Measurements from ENCODE around the gene ADGRL2. TPM values are rescaled to one million over a fixed set of nuclear protein-coding genes. Genes with fewer than 3 reads are reported as not detected.

The ADGRL2 gene
- polyA plus RNA-seq (2013, experiment 1 of 2), result 118 TPM
- 126 TPM for polyA plus RNA-seq (2013, experiment 2 of 2)

DNA sequence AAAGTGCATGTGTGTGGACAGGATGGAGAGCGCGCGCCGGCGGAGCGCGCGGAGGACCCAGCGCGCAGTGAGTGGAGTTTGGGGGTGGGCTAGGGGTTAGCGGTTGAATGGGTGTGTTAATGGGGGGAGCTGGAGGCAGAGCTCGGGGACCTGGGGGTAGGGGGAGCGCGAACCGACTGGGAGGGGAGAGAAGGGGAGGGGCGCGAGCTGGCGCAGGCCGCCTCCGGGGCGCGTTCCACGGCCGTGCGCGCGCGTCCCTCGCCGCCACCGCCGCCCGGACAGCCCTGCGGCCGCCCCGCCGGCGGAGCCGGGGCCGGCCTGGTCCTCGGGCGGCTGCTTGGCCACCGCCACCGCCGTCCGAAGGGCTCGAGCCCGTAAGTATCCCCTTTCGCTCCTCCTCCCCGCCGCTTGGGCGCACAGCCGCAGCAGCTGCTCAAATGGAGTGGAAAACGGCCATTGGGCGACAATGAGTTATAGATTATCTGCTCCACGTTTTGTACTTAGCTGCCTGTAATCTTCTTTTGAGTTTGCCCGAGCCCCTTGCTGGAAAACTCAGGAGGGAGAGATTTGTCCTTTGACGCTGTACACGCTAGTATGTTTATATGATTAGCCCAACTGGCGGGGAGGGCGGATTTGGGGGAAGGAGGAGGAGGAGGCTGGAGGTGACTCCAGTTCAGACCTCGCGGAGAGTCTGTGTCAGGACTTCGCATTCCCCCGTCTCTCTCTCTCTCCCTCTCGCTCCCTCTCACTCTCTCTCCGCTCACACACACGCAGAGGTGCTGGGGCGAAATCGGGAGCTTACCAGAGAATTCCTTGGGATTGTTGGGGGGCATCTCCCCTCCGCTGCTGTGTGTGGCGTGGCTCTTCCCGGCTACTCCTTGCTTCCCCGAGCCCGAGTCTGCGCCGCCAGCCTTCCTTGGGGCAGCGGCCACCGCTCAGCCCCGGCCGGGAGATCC, at the start of gene ADGRL2:
TSS of gene ADGRL2 (plus strand) at position 240 of the 956 bp plus-strand sequence. CDS start 36,051 bp downstream, outside the sequence.
- Histone ChIP-seq H3K9ac (ENCODE audit: low read depth, low read length) (peak within 1 kb of the TSS; percentile 81), H3K27me3 (ENCODE audit: insufficient read depth, low read length) (no peaks in the 10 kb centered on the region), H3K27ac (ENCODE audit: low read depth, low read length) (peak within 1 kb of the TSS; percentile 91), H3K4me1 (ENCODE audit: insufficient read depth, low read length) (peaks cover 50% of the 10 kb centered on the region), H3K36me3 (ENCODE audit: insufficient read depth, low read length) (no peaks in the 10 kb centered on the region), H3K9me3 (ENCODE audit: insufficient read depth, low read depth, low read length) (no peaks in the 10 kb centered on the region), H3K4me3 (ENCODE audit: low read length) (peak within 1 kb of the TSS; percentile 99)
- under 1% methylated on average over 79 of the region's 81 CpGs for WGBS

GRCh38 chr1:81752840-81753239, 47.9 kb upstream of the ADGRL2 start:
- Histone ChIP-seq H3K4me3 (ENCODE audit: low read length) (no peak overlapping the region), H3K9ac (ENCODE audit: low read depth, low read length) (no peak overlapping the region), H3K9me3 (ENCODE audit: insufficient read depth, low read depth, low read length) (no peaks in the 10 kb centered on the region), H3K36me3 (ENCODE audit: insufficient read depth, low read length) (no peaks in the 10 kb centered on the region), H3K27ac (ENCODE audit: low read depth, low read length) (no peak overlapping the region), H3K27me3 (ENCODE audit: insufficient read depth, low read length) (no peaks in the 10 kb centered on the region), H3K4me1 (ENCODE audit: insufficient read depth, low read length) (peaks cover 6% of the 10 kb centered on the region; the same call in 1 of the 2 replicates)
- 81% methylated on average over 2 of the region's 2 CpGs for WGBS

GRCh38 chr1:81754424-81754823, 46.3 kb upstream of the ADGRL2 start:
- H3K27ac ChIP-seq (ENCODE audit: low read depth, low read length), result no peak overlapping the region
- H3K4me1 ChIP-seq (ENCODE audit: insufficient read depth, low read length), result peaks cover 6% of the 10 kb centered on the region; the same call in 1 of the 2 replicates
- H3K36me3 ChIP-seq (ENCODE audit: insufficient read depth, low read length), result no peaks in the 10 kb centered on the region
- no peak overlapping the region for H3K9ac ChIP-seq (ENCODE audit: low read depth, low read length)
- no peaks in the 10 kb centered on the region for H3K9me3 ChIP-seq (ENCODE audit: insufficient read depth, low read depth, low read length)
- H3K4me3 ChIP-seq (ENCODE audit: low read length), result no peak overlapping the region
- H3K27me3 ChIP-seq (ENCODE audit: insufficient read depth, low read length), result no peaks in the 10 kb centered on the region

- WGBS, result 97% methylated on average over 2 of the region's 2 CpGs
- Histone ChIP-seq H3K9ac (ENCODE audit: low read depth, low read length) (no peak overlapping the region), H3K9me3 (ENCODE audit: insufficient read depth, low read depth, low read length) (no peaks in the 10 kb centered on the region), H3K4me1 (ENCODE audit: insufficient read depth, low read length) (peaks cover 10% of the 10 kb centered on the region; the same call in 1 of the 2 replicates), H3K4me3 (ENCODE audit: low read length) (no peak overlapping the region), H3K27ac (ENCODE audit: low read depth, low read length) (no peak overlapping the region), H3K27me3 (ENCODE audit: insufficient read depth, low read length) (no peaks in the 10 kb centered on the region), H3K36me3 (ENCODE audit: insufficient read depth, low read length) (no peaks in the 10 kb centered on the region)
Observed at GRCh38 chr1:81756872-81757271, 43.9 kb upstream of the ADGRL2 start.

GRCh38 chr1:81757398-81758020, 43.2 kb upstream of the ADGRL2 start:
- 96% methylated on average over 6 of the region's 8 CpGs for WGBS
- no peak overlapping the region for H3K9ac ChIP-seq (ENCODE audit: low read depth, low read length)
- H3K36me3 ChIP-seq (ENCODE audit: insufficient read depth, low read length), result no peaks in the 10 kb centered on the region
- H3K27me3 ChIP-seq (ENCODE audit: insufficient read depth, low read length), result no peaks in the 10 kb centered on the region
- peaks cover 10% of the 10 kb centered on the region; the same call in 1 of the 2 replicates for H3K4me1 ChIP-seq (ENCODE audit: insufficient read depth, low read length)
- H3K9me3 ChIP-seq (ENCODE audit: insufficient read depth, low read depth, low read length), result no peaks in the 10 kb centered on the region
- H3K4me3 ChIP-seq (ENCODE audit: low read length), result no peak overlapping the region
- H3K27ac ChIP-seq (ENCODE audit: low read depth, low read length), result no peak overlapping the region

GRCh38 chr1:81758181-81758580, 42.6 kb upstream of the ADGRL2 start:
- H3K36me3 ChIP-seq (ENCODE audit: insufficient read depth, low read length), result no peaks in the 10 kb centered on the region
- H3K9ac ChIP-seq (ENCODE audit: low read depth, low read length), result no peak overlapping the region
- 95% methylated on average over 2 of the region's 2 CpGs for WGBS

GRCh38 chr1:81760477-81761097, 40.1 kb upstream of the ADGRL2 start:
- H3K27ac ChIP-seq (ENCODE audit: low read depth, low read length), result no peak overlapping the region
- no peak overlapping the region for H3K4me3 ChIP-seq (ENCODE audit: low read length)
- no peak overlapping the region for H3K9ac ChIP-seq (ENCODE audit: low read depth, low read length)
- H3K36me3 ChIP-seq (ENCODE audit: insufficient read depth, low read length), result no peaks in the 10 kb centered on the region
- peaks cover 8% of the 10 kb centered on the region; the same call in 1 of the 2 replicates for H3K4me1 ChIP-seq (ENCODE audit: insufficient read depth, low read length)
- no peaks in the 10 kb centered on the region for H3K9me3 ChIP-seq (ENCODE audit: insufficient read depth, low read depth, low read length)
- 17% methylated on average over 1 of the region's 1 CpG for WGBS
- H3K27me3 ChIP-seq (ENCODE audit: insufficient read depth, low read length), result no peaks in the 10 kb centered on the region

More at GRCh38 chr1:81758181-81758580, 42.6 kb upstream of the ADGRL2 start:
- Histone ChIP-seq H3K27me3 (ENCODE audit: insufficient read depth, low read length) (no peaks in the 10 kb centered on the region), H3K4me3 (ENCODE audit: low read length) (no peak overlapping the region), H3K9me3 (ENCODE audit: insufficient read depth, low read depth, low read length) (no peaks in the 10 kb centered on the region), H3K27ac (ENCODE audit: low read depth, low read length) (no peak overlapping the region), H3K4me1 (ENCODE audit: insufficient read depth, low read length) (peaks cover 10% of the 10 kb centered on the region; the same call in 1 of the 2 replicates)

DNA sequence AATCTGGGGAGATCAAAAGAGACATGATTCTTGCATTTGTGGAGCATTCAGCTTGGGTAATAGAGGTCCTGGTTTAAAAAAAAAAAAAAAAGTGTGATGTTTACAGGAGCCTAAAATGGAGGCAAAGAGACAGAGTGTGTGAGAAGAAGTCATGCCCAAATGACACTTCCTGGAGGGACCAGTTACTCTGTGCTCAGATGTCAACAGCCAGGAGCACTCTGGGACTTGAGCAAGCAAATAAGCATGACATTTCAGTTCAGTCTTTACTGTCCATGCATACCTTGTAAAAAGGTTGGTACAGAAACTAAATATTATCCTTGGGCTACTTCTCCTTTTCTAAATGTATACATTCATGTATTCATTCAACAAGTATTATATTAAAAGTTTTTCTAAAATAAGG, 25.2 kb upstream of the ADGRL2 start:
- Histone ChIP-seq H3K27ac (ENCODE audit: low read depth, low read length) (no peak overlapping the region), H3K4me1 (ENCODE audit: insufficient read depth, low read length) (peaks cover 9% of the 10 kb centered on the region; the same call in 1 of the 2 replicates)

DNA sequence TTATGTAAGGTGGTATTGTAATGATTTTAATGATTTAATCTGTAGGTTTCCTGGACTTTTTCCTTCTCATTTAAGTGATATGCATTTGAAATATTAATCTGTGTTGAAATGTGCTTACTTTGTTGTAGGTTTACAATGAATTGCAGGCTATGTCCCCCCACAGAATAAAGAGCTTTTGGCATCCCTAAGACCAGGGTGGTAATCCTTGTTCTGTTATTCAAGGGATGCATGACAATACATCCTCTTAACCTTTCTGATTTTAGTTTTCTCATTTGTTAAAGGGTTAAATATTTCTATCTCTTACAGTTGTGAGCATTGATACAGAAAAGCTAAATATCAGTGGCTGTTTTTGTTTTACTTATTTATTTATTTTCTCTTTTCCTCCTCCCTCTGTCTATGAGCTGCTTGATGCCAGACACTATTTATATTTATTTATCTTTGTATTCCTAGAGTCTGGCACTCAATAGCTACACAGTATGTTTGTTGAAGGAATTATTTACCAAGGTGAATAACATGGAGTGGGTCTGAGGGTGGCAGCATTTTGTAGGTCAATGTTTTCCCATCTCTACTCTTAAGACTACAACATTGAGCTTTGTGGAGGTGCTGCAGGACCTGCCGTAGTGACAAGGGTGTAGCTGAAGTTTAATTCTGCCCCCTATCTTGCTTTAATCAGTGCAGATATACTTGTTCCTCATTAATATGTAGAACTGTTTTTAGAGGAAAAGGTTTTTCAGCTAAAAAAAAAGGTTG, 19.9 kb upstream of the ADGRL2 start:
- Histone ChIP-seq H3K27ac (ENCODE audit: low read depth, low read length) (no peak overlapping the region; the same call in 1 of the 2 replicates), H3K9ac (ENCODE audit: low read depth, low read length) (no peak overlapping the region), H3K4me1 (ENCODE audit: insufficient read depth, low read length) (peaks cover 31% of the 10 kb centered on the region), H3K9me3 (ENCODE audit: insufficient read depth, low read depth, low read length) (no peaks in the 10 kb centered on the region), H3K36me3 (ENCODE audit: insufficient read depth, low read length) (no peaks in the 10 kb centered on the region), H3K27me3 (ENCODE audit: insufficient read depth, low read length) (no peaks in the 10 kb centered on the region), H3K4me3 (ENCODE audit: low read length) (no peak overlapping the region)
- WGBS, result no CpG with 5 or more reads among the region's 1 CpG

More for the DNA sequence above, 25.2 kb upstream of the ADGRL2 start:
- Histone ChIP-seq H3K4me3 (ENCODE audit: low read length) (no peak overlapping the region), H3K9me3 (ENCODE audit: insufficient read depth, low read depth, low read length) (no peaks in the 10 kb centered on the region), H3K36me3 (ENCODE audit: insufficient read depth, low read length) (no peaks in the 10 kb centered on the region), H3K27me3 (ENCODE audit: insufficient read depth, low read length) (no peaks in the 10 kb centered on the region), H3K9ac (ENCODE audit: low read depth, low read length) (no peak overlapping the region)

- peaks cover 31% of the 10 kb centered on the region for H3K4me1 ChIP-seq (ENCODE audit: insufficient read depth, low read length)
- H3K9ac ChIP-seq (ENCODE audit: low read depth, low read length), result no peak overlapping the region
- no peaks in the 10 kb centered on the region for H3K36me3 ChIP-seq (ENCODE audit: insufficient read depth, low read length)
- H3K9me3 ChIP-seq (ENCODE audit: insufficient read depth, low read depth, low read length), result no peaks in the 10 kb centered on the region
- H3K4me3 ChIP-seq (ENCODE audit: low read length), result no peak overlapping the region
- WGBS, result 77% methylated on average over 2 of the region's 2 CpGs
- H3K27ac ChIP-seq (ENCODE audit: low read depth, low read length), result no peak overlapping the region
- no peaks in the 10 kb centered on the region for H3K27me3 ChIP-seq (ENCODE audit: insufficient read depth, low read length)
Observed at GRCh38 chr1:81781749-81782148, 19.0 kb upstream of the ADGRL2 start.

Data from HUES64 (cell line).